ENCODE results near the gene PPP2CA.

GRCh38 chr5:134226441-134227192, 744 bp upstream of the PPP2CA start:
- TF ChIP-seq CTCF (IDR thresholded peaks at IDR 0.05 in 4 of 5, conservative IDR thresholded peaks at IDR 0.05 in 1 of 5) (no peak), POLR2A (IDR thresholded peaks at IDR 0.05) (peak in 1 of 2 donors; percentile 15)
